Mucosa of rectum (tissue), 2 donors: Measurements from ENCODE around the gene TADA2A.
"Not testable (repeated sequence)": the region's sequence is repeated elsewhere in the genome, so short reads cannot be mapped to it uniquely, and the experiment has no call there.

Source experiments
- H3K27ac ChIP-seq, 2 donors: one replicate each; pipeline ENCODE4 v1.7.0; 2013; ENCODE audit warnings: inconsistent platforms in 2 of 2, low read depth in 2 of 2, low read length in 2 of 2
- H3K27me3 ChIP-seq, 2 donors: one replicate each; pipeline ENCODE4 v1.7.0; 2013; ENCODE audit warnings: low read length in 2 of 2; ENCODE audit not compliant: control insufficient read depth in 2 of 2, insufficient read depth in 2 of 2
- H3K36me3 ChIP-seq, 2 donors: one replicate each; pipeline ENCODE4 v1.7.0; 2013; ENCODE audit warnings: low read length in 2 of 2; ENCODE audit not compliant: control insufficient read depth in 2 of 2, insufficient read depth in 2 of 2
- H3K4me1 ChIP-seq, 2 donors: one replicate each; pipeline ENCODE4 v1.7.0; 2013; ENCODE audit warnings: low read length in 2 of 2, mild to moderate bottlenecking in 1 of 2; ENCODE audit not compliant: control insufficient read depth in 2 of 2, insufficient read depth in 2 of 2
- H3K4me3 ChIP-seq, 2 donors: one replicate each; pipeline ENCODE4 v1.7.0; 2013; ENCODE audit warnings: low read length in 2 of 2
- H3K9ac ChIP-seq, 2 donors: one replicate each; pipeline ENCODE4 v1.7.0; 2013; ENCODE audit warnings: low read length in 2 of 2, low read depth in 1 of 2, mild to moderate bottlenecking in 1 of 2
- H3K9me3 ChIP-seq, 2 donors: one replicate each; pipeline ENCODE4 v1.7.0; 2013; ENCODE audit warnings: low read length in 2 of 2; ENCODE audit not compliant: control insufficient read depth in 2 of 2
- donor health status: healthy.
- donor health status: Normal muscosa, but diverticular disease.

TADA2A gene

GRCh38 chr17:37450112-37450511 is 43.4 kb downstream of the TADA2A start:
- Histone ChIP-seq H3K27me3 (no peaks in the 10 kb centered on the region), H3K9ac (no peak overlapping the region), H3K4me1 (no peaks in the 10 kb centered on the region), H3K9me3 (no peaks in the 10 kb centered on the region), H3K4me3 (no peak overlapping the region), H3K27ac (no peak overlapping the region), H3K36me3 (peaks cover 7 to 20% of the 10 kb centered on the region in 2 donors)

GRCh38 chr17:37457801-37458200 is 51.1 kb downstream of the TADA2A start:
- not testable (repeated sequence) for H3K9me3 ChIP-seq, H3K4me3 ChIP-seq, H3K9ac ChIP-seq, H3K27ac ChIP-seq, H3K27me3 ChIP-seq, H3K4me1 ChIP-seq
- H3K36me3 ChIP-seq: peaks cover 10 to 11% of the 10 kb centered on the region in 2 donors

- H3K27me3 ChIP-seq: no peaks in the 10 kb centered on the region
- H3K4me3 ChIP-seq: no peak overlapping the region
- peaks cover 8 to 14% of the 10 kb centered on the region in 2 donors for H3K36me3 ChIP-seq
- no peak overlapping the region for H3K9ac ChIP-seq
- H3K9me3 ChIP-seq: no peaks in the 10 kb centered on the region
- H3K27ac ChIP-seq: no peak overlapping the region
- no peaks in the 10 kb centered on the region for H3K4me1 ChIP-seq
Measured at GRCh38 chr17:37458805-37459204, 52.1 kb downstream of the TADA2A start.

GRCh38 chr17:37461668-37462067 is 55.0 kb downstream of the TADA2A start:
- no peaks in the 10 kb centered on the region for H3K4me1 ChIP-seq
- H3K36me3 ChIP-seq: peaks cover 17 to 28% of the 10 kb centered on the region in 2 donors
- H3K27me3 ChIP-seq: no peaks in the 10 kb centered on the region
- H3K9ac ChIP-seq: no peak overlapping the region
- H3K27ac ChIP-seq: no peak overlapping the region
- no peak overlapping the region for H3K4me3 ChIP-seq
- no peaks in the 10 kb centered on the region for H3K9me3 ChIP-seq

GRCh38 chr17:37462492-37462891 is 55.8 kb downstream of the TADA2A start:
- Histone ChIP-seq H3K4me3 (no peak overlapping the region), H3K36me3 (peaks cover 21 to 28% of the 10 kb centered on the region in 2 donors), H3K9me3 (no peaks in the 10 kb centered on the region), H3K4me1 (no peaks in the 10 kb centered on the region), H3K9ac (no peak overlapping the region), H3K27me3 (no peaks in the 10 kb centered on the region), H3K27ac (no peak overlapping the region)

GRCh38 chr17:37463039-37463438 is 56.4 kb downstream of the TADA2A start:
- peaks cover 24 to 28% of the 10 kb centered on the region in 2 donors for H3K36me3 ChIP-seq
- H3K27me3 ChIP-seq: no peaks in the 10 kb centered on the region
- H3K9me3 ChIP-seq: no peaks in the 10 kb centered on the region
- H3K4me3 ChIP-seq: no peak overlapping the region
- no peak overlapping the region for H3K27ac ChIP-seq
- no peaks in the 10 kb centered on the region for H3K4me1 ChIP-seq
- H3K9ac ChIP-seq: no peak overlapping the region

GRCh38 chr17:37465069-37465616 is 58.5 kb downstream of the TADA2A start:
- no peaks in the 10 kb centered on the region for H3K27me3 ChIP-seq
- H3K27ac ChIP-seq: no peak overlapping the region
- H3K9ac ChIP-seq: no peak overlapping the region
- peaks cover 24 to 33% of the 10 kb centered on the region in 2 donors for H3K36me3 ChIP-seq
- no peak overlapping the region for H3K4me3 ChIP-seq
- H3K9me3 ChIP-seq: no peaks in the 10 kb centered on the region
- H3K4me1 ChIP-seq: no peaks in the 10 kb centered on the region

- no peaks in the 10 kb centered on the region for H3K4me1 ChIP-seq
- H3K9ac ChIP-seq: no peak overlapping the region
- H3K9me3 ChIP-seq: no peaks in the 10 kb centered on the region
- no peak overlapping the region for H3K27ac ChIP-seq
- peaks cover 30 to 31% of the 10 kb centered on the region in 2 donors for H3K36me3 ChIP-seq
- H3K4me3 ChIP-seq: no peak overlapping the region
- no peaks in the 10 kb centered on the region for H3K27me3 ChIP-seq
Measured at GRCh38 chr17:37466471-37466870, 59.8 kb downstream of the TADA2A start.

- Histone ChIP-seq H3K36me3 (peaks cover 35 to 37% of the 10 kb centered on the region in 2 donors), H3K4me1 (no peaks in the 10 kb centered on the region), H3K27ac (no peak overlapping the region), H3K9ac (no peak overlapping the region), H3K4me3 (no peak overlapping the region), H3K27me3 (no peaks in the 10 kb centered on the region), H3K9me3 (no peaks in the 10 kb centered on the region)
Measured at GRCh38 chr17:37470181-37470580, 63.5 kb downstream of the TADA2A start.

GRCh38 chr17:37475731-37476420 is 69.2 kb downstream of the TADA2A start:
- H3K9ac ChIP-seq: no peak overlapping the region
- no peaks in the 10 kb centered on the region for H3K27me3 ChIP-seq
- H3K27ac ChIP-seq: peak overlapping the region in 1 of 2 donors; percentile 26
- H3K4me1 ChIP-seq: peaks cover 0 to 7% of the 10 kb centered on the region in 2 donors
- no peaks in the 10 kb centered on the region for H3K9me3 ChIP-seq
- H3K36me3 ChIP-seq: peaks cover 41 to 44% of the 10 kb centered on the region in 2 donors
- no peak overlapping the region for H3K4me3 ChIP-seq
